Spinal cord (tissue), 10 donors: ENCODE data around the gene TMEM250. TPM values are rescaled to one million over a fixed set of nuclear protein-coding genes. Genes with fewer than 3 reads are reported as not detected.

Source experiments
- DNase-seq, 6 donors: peaks; one replicate each; pipeline versions ENCODE4 v3.0.0 to v3.0.0-alpha.2; 2013 to 2015; ENCODE audit warnings: low spot score in 6 of 6, low read depth in 4 of 6
- H3K27ac ChIP-seq: one replicate; pipeline ENCODE4 v1.5.1; 2013; ENCODE audit warnings: low read depth, low read length, control low read depth
- H3K27me3 ChIP-seq: one replicate; pipeline ENCODE4 v1.6.1; 2013; ENCODE audit warnings: low read length; ENCODE audit not compliant: control insufficient read depth, insufficient read depth
- H3K36me3 ChIP-seq: one replicate; pipeline ENCODE4 v1.6.1; 2013; ENCODE audit warnings: low read length; ENCODE audit not compliant: control insufficient read depth, insufficient read depth
- H3K4me1 ChIP-seq: one replicate; pipeline ENCODE4 v1.6.1; 2013; ENCODE audit warnings: low read length; ENCODE audit not compliant: control insufficient read depth, insufficient read depth
- H3K4me3 ChIP-seq: one replicate; pipeline ENCODE4 v1.5.1; 2013; ENCODE audit warnings: low read depth, low read length, control low read depth
- H3K9me3 ChIP-seq: one replicate; pipeline ENCODE4 v1.6.1; 2013; ENCODE audit warnings: low read length; ENCODE audit not compliant: control insufficient read depth, insufficient read depth
- WGBS: methylation state at CpG from one replicate; pipeline ENCODE4 v1.1.5; 2013; ENCODE audit warnings: missing lambda C conversion rate; ENCODE audit not compliant: insufficient coverage; 5-methylcytosine and 5-hydroxymethylcytosine counted together
- long read RNA-seq, 4 donors: transcript quantifications; one replicate each; lab custom pipeline, GENCODE V29; 2026
- polyA plus RNA-seq, 2 donors: library from polyadenylated mRNA; unstranded; fragments of 120-200 nt; gene quantifications; one replicate each; pipeline ENCODE4 v1.2.1, GENCODE V29; 2013; ENCODE audit not compliant: insufficient read length in 2 of 2
- total RNA-seq, 2 donors: library from RNA; depleted of rRNA in 1 of 2; stranded (reverse); fragments of 120-200 nt in 1 of 2; fragments of >200 nt in 1 of 2; gene quantifications; one replicate each; pipeline versions ENCODE4 v1.2.3 to v1.2.4, GENCODE V29; 2013 to 2014
- donor health status: healthy.

The TMEM250 gene
- total RNA-seq (10 to 100 TPM; 14.1 to 25.2 TPM), polyA plus RNA-seq (10 to 100 TPM; 25.4 to 27.2 TPM)
- long read RNA-seq, donor 1, transcript TMEM250-201 (2 exons, 2,823 nt), result major isoform, 9 of 9 reads
- long read RNA-seq, donor 1, partial matches to known transcripts, result 0 of 9 reads
- long read RNA-seq, donor 1, other reads (novel, unspliced or antisense), result 0 of 9 reads
- long read RNA-seq, donor 2, transcript TMEM250-201 (2 exons, 2,823 nt), result major isoform, 7 of 7 reads
- long read RNA-seq, donor 2, partial matches to known transcripts, result 0 of 7 reads
- long read RNA-seq, donor 2, other reads (novel, unspliced or antisense), result 0 of 7 reads
- long read RNA-seq, donor 3, partial matches to known transcripts, result 0 of 4 reads
- long read RNA-seq, donor 3, other reads (novel, unspliced or antisense), result 0 of 4 reads
- long read RNA-seq, donor 4, partial matches to known transcripts, result 0 of 5 reads
- long read RNA-seq, donor 4, other reads (novel, unspliced or antisense), result 0 of 5 reads

GRCh38 chr9:136118320-136119060 is at the start of gene TMEM250:
TSS of gene TMEM250 (minus strand) at chr9:136118875. CDS start at chr9:136116900, 1,975 bp downstream.
- Histone ChIP-seq H3K36me3 (peaks cover 48% of the 10 kb centered on the region), H3K4me3 (peak within 1 kb of the TSS; percentile 60), H3K27me3 (no peaks in the 10 kb centered on the region), H3K9me3 (no peaks in the 10 kb centered on the region), H3K4me1 (peaks cover 38% of the 10 kb centered on the region), H3K27ac (peak within 1 kb of the TSS; percentile 75)
- peak; percentile 86 to 98 (median 93) for DNase-seq
- WGBS, result under 1% methylated on average over 112 of the region's 112 CpGs

- no peak for DNase-seq
- no CpG with 5 or more reads among the region's 1 CpG for WGBS
- no peaks in the 10 kb centered on the region for H3K4me1 ChIP-seq
- H3K27me3 ChIP-seq, result peaks cover 4% of the 10 kb centered on the region
- H3K9me3 ChIP-seq, result no peaks in the 10 kb centered on the region
- H3K36me3 ChIP-seq, result no peaks in the 10 kb centered on the region
- no peak overlapping the region for H3K27ac ChIP-seq
- no peak overlapping the region for H3K4me3 ChIP-seq
Observed at GRCh38 chr9:136163248-136163850, 44.7 kb upstream of the TMEM250 start.

- Histone ChIP-seq H3K36me3 (no peaks in the 10 kb centered on the region), H3K4me3 (no peak overlapping the region), H3K27me3 (peaks cover 13% of the 10 kb centered on the region), H3K27ac (no peak overlapping the region), H3K4me1 (peaks cover 18% of the 10 kb centered on the region), H3K9me3 (no peaks in the 10 kb centered on the region)
- DNase-seq, result no peak
- 57% methylated on average over 8 of the region's 10 CpGs for WGBS
Observed at GRCh38 chr9:136160995-136161610, 42.4 kb upstream of the TMEM250 start.

DNA sequence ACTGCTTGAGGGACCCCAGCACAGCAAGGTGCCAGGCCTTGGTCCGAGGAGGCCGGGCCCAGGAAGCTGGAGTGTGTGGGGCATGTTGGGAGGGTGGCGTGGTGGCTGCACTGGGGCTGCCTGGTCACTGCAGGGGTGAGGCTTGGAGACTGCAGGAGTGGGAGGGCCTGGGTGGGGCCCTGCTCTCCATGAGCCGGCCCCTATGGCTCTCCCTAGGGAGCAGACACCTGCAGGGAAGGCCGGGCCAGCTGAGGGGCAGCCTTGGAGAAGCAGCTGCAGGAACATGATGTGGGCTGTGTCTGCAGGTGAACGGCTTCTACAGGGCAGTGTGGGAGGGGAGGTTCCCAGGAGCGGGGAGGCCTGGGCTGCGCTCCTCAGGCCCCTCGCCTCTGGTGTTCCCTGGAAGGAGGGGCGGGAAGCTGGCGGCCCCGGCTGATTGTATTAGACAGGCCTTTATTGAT is 41.7 kb upstream of the TMEM250 start:
- Histone ChIP-seq H3K27ac (no peak overlapping the region), H3K36me3 (no peaks in the 10 kb centered on the region), H3K4me3 (no peak overlapping the region), H3K9me3 (no peaks in the 10 kb centered on the region), H3K4me1 (peaks cover 18% of the 10 kb centered on the region), H3K27me3 (peaks cover 16% of the 10 kb centered on the region)
- DNase-seq, result no peak
- WGBS, result 57% methylated on average over 5 of the region's 12 CpGs

DNA sequence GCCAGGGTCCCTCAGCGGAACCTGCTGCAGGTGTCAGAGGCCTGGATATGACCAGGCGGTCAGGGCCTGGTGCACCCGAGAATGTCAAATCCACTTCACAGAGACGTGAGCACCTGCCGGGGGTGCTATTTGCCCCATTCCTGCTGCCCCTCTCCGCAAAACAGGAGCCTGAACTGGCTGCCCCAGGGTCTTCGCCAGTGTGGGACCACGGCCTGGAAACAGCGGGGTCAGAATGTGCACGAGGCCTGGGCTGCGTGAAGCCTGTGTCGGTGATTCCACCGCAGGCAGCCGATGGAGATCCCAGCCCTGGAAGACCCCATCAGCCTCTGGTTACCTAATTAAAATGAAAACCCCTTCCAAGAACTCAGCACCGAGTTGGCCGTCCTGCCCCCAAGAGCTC is 41.2 kb upstream of the TMEM250 start:
- Histone ChIP-seq H3K27ac (no peak overlapping the region), H3K27me3 (peaks cover 18% of the 10 kb centered on the region), H3K4me3 (no peak overlapping the region), H3K4me1 (peaks cover 18% of the 10 kb centered on the region), H3K9me3 (no peaks in the 10 kb centered on the region), H3K36me3 (no peaks in the 10 kb centered on the region)
- WGBS, result 84% methylated on average over 16 of the region's 16 CpGs
- DNase-seq, result no peak

- no peaks in the 10 kb centered on the region for H3K9me3 ChIP-seq
- WGBS, result 73% methylated on average over 15 of the region's 20 CpGs
- H3K4me1 ChIP-seq, result peaks cover 18% of the 10 kb centered on the region
- H3K36me3 ChIP-seq, result no peaks in the 10 kb centered on the region
- no peak for DNase-seq
- no peak overlapping the region for H3K27ac ChIP-seq
- H3K27me3 ChIP-seq, result peaks cover 18% of the 10 kb centered on the region
- H3K4me3 ChIP-seq, result no peak overlapping the region
Observed at GRCh38 chr9:136157477-136158265, 39.0 kb upstream of the TMEM250 start.

GRCh38 chr9:136156209-136157120 is 37.8 kb upstream of the TMEM250 start:
- Histone ChIP-seq H3K4me3 (no peak overlapping the region), H3K27ac (no peak overlapping the region), H3K36me3 (no peaks in the 10 kb centered on the region), H3K27me3 (peaks cover 18% of the 10 kb centered on the region), H3K4me1 (peaks cover 18% of the 10 kb centered on the region), H3K9me3 (no peaks in the 10 kb centered on the region)
- WGBS, result 17% methylated on average over 32 of the region's 42 CpGs
- DNase-seq, result peak in 1 of 6 donors; percentile 75

DNA sequence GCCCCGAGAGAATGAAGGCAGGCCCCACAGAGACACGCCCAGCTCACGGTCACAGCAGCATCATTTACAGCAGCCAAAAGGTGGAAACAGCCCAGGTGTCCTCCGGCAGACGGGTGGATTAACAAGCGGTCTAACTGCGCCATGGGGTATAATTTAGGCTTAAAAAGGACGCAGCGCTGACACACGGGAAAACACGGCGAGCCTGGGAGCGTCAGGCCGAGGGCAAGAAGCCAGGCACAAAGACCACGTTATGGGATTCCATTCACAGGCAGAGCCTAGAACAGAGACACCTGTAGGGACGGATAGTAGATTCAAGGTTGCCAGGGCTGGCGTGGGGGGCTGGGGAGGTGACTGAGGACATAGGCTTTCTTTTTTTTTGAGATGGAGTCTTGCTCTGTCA is 36.9 kb upstream of the TMEM250 start:
- Histone ChIP-seq H3K9me3 (no peaks in the 10 kb centered on the region), H3K27ac (no peak overlapping the region), H3K4me1 (peaks cover 18% of the 10 kb centered on the region), H3K27me3 (peaks cover 18% of the 10 kb centered on the region), H3K36me3 (no peaks in the 10 kb centered on the region), H3K4me3 (no peak overlapping the region)
- no peak for DNase-seq
- WGBS, result 77% methylated on average over 16 of the region's 17 CpGs
